ENCODE measurements around the gene SARM1.

DNA sequence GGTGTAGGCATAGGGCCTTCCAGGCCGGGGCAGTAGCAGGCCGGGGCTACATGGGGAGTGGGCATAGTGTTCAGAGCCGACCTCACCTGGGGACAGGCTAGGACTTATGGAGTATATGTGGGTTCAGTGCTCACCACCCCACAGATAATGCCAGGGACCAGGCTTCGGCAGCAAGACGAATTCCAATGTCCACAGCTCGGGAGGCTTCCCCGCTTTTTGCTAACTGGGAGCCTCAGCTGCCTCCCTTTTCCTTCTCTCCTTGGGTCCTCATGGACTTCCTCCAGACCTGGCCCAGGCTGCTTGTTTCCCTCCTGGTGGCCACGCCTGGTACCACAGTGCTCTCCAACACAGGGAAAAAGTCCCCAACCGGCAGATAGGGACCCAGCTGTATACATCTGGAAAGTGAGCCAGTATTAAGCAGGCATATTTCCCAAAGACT lies 54.6 kb downstream of the SARM1 start:
- TF ChIP-seq CTCF (IDR thresholded peaks at IDR 0.05) (peak in 4 of 6 experiments; percentile 22 to 52 (median 23)), POLR2A (IDR thresholded peaks at IDR 0.05) (no peak)
